HG03066 (cell line): ENCODE results near the gene HDAC4.

ENCODE experiments used
- ATAC-seq: cut with Tn5 transposase; IDR thresholded peaks from one replicate; pipeline ENCODE4 v1.9.1; 2021; ENCODE audit warnings: low read depth; ENCODE audit not compliant: unreplicated experiment

The HDAC4 gene

GRCh38 chr2:239106314-239106908 lies 294.4 kb downstream of the HDAC4 start:
- ATAC-seq: no peak

DNA sequence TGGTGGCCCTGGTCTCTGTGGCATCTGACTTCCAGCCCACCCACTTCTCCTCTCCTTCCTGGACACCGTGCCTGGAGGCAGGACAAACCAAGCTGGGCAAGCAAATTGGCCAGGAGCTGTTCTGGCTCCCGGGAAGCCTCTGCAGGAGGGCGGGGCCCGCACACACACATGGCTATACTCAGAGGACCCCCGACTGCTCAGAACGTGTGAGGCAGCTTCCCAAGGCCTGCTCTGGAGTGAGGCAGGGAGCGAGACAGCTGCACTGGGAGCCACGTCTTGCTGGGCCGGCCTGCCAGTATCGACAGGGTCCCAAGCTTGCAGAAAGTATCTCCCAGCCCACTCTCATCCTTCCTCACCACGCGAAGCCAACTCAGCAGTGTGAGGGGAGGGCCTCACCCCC lies 295.6 kb downstream of the HDAC4 start:
- no peak for ATAC-seq

DNA sequence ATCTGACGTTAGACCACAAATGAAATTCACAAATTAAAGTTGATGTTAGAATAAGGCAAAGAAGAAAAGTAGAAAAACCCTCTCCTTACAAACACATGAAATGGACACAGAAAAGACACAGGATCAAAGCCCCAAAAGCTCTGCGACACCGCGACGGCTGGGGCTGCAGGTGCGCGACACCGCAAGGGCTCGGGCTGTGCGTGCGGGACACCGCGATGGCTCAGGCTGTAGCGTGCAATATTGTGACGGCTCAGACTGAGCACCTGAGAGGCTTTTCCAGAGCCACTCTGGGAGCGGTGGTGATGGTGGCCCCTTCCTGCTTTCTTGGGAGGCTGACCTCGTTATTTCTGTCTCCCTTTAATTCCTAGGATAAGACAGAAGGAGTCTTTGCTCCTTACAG lies 296.0 kb downstream of the HDAC4 start:
- ATAC-seq: no peak

DNA sequence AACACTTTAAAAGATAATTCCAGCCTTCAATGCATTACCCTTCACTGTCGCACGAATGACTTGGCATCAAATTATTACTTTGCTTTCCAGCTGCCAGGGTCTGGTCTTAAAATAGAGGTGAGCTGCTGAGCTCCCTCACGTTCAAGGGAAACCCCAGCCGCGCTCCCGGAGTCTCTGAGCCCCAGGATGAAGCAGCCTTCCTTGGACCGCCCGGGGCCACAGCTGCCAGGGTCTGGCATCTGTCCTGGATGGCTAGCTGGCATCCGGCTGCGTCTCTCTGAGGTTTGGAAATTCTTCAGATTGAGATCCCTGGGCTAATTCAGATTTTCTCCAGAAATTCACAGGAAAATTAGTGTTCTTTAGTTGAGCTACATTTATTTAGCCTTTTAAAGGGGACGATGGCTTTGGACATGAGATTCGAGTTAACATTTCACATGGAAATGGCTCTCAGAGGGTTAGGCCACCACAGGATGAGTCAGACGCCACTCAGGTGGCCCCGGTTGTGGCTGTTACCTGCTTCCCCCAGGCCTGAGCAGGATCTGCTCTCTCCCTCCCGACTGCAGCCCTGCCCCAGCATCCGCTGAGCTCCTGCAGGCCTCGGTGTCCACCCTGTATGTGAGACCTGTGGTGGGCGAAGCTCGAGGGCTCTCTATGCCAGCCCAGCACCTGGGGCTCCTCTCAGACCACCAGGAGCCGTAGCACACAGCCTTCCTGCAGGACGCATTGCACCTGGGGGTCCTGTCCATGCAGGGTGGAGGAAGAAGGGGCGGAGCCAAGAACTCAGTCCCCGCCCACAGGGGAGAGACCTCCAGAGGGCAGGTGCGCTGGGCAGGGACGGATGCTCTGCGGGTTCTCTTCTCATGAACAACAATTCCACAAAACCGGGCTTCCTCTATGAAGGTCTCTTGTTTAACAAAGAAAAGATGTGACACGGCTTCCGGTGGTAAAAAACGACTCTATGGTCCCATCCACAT lies 297.4 kb downstream of the HDAC4 start:
- no peak for ATAC-seq

DNA sequence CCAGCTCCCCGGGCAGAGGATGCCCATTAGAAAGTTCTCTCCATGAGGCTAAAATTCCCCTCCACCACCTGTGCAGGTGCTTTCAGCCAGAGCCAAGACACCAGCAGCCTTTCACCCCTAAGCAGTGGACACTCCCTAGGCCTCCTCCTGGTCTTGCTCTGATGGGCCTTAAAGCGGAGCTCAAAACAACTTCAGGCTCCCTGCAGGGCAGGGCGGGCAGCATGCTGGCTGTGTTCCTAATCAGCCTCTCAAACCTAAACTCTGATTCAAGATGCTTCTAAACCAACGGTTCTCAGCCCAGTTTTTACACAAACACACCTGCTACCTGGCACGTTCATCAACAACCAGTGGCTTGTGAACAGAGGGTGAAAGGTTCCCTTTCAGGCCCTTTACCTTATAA lies 298.6 kb downstream of the HDAC4 start:
- no peak for ATAC-seq

- no peak for ATAC-seq
Observed at GRCh38 chr2:239101807-239102206, 299.0 kb downstream of the HDAC4 start.

GRCh38 chr2:239101071-239101470 lies 299.7 kb downstream of the HDAC4 start:
- no peak for ATAC-seq

GRCh38 chr2:239099474-239099873 lies 301.3 kb downstream of the HDAC4 start:
- no peak for ATAC-seq

GRCh38 chr2:239098288-239098970 lies 302.4 kb downstream of the HDAC4 start:
- ATAC-seq: no peak

DNA sequence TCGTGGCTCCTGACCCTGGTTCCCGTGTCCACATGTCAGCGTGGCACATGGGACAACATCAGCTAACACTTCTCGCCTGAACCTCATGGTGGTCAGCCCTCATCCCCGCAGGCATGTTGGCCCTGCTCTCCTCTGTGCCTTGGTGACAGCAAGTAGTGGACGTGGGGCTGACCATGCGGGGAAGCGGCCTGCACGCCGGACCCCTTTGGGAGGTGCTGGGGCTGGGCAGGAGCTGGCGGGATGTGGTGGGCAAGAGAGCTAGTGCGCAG lies 303.5 kb downstream of the HDAC4 start:
- no peak for ATAC-seq

DNA sequence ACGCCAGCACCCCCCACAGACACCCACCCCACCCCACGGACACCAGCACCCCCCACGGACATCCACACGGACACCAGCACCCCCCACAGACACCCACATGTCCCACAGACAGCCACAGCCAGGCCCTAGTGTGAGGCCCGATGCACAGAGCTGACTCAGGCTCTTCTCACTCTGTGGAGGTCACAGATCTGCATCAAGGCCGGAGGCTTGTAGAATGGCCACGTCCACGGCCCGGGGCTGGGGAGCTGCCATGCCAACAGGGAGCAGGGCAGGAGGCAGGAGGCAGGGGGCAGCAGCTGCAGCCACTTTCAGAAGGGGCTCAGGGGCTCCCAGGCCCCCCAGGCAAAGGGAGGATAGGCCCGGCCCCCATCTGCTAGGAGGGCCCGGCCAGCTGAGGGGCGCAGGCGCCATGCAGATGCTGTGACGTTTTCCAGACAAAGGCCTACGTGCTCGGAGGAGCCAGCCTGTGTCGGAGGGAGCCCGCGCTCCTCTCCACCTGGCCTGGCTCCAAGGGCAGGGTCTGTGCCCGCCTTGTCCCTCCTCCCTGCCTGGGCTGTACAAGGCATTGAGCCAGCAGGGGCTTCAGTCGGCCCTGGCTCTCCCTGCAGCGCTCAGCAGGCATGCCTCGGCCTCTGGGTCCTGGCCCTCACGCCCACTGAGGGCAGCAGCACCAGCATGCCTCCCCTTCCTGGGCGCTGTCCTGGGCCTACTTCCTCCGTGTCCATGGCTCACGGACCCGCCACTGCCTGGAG lies 304.0 kb downstream of the HDAC4 start:
- ATAC-seq: no peak

DNA sequence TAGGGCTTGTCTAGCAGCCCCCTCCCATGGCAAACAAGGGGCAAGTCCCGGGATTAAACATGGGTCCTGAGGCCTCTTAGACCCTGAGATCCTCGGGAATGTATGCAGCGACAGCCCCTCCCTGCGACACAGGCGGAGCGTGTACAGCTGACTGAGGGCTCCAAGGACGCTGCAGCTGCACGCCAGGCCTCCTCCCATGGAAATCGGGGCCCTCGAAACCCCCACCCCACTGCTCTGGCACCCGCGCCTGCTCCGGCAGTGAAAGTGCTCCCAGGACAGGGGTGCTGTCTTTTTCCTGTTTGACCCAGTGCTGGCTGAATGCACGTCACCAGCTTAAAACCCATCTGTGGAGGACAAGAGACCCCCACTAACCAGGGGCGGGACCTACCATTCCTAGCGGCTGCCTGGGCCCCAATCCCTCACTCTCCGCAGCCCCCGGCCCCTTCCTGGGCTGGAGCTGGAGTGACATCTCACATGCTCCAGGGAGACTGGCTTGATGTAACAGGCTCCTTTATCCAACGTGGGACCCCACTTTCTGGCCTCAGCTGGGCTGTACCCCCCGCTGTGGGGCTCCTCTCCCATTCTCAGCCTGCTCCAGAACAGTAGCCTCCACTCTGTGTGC lies 305.2 kb downstream of the HDAC4 start:
- ATAC-seq: no peak

GRCh38 chr2:239094867-239095266 lies 306.0 kb downstream of the HDAC4 start:
- ATAC-seq: no peak

DNA sequence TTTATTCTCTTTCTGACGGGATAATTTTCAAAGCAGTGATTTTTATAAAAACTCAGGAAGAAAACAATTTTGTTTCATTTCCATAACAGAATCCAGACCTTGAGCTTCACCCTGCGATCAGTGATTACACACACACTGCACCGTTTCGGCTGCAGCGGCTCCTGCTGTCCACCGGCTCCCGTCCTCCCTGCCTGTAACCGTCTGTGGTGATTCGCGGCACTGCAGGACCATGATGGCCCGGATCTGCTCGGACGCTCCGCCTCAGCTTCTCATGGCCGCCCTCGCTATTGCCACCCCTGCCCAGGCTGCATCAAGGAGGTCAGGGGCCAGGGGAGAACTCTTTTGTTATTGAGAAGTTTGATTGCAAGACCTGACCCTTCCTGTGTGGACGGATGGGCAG lies 306.9 kb downstream of the HDAC4 start:
- ATAC-seq: no peak

- ATAC-seq: no peak
Observed at GRCh38 chr2:239093542-239093941, 307.3 kb downstream of the HDAC4 start.

- no peak for ATAC-seq
Observed at GRCh38 chr2:239092571-239093294, 308.1 kb downstream of the HDAC4 start.

DNA sequence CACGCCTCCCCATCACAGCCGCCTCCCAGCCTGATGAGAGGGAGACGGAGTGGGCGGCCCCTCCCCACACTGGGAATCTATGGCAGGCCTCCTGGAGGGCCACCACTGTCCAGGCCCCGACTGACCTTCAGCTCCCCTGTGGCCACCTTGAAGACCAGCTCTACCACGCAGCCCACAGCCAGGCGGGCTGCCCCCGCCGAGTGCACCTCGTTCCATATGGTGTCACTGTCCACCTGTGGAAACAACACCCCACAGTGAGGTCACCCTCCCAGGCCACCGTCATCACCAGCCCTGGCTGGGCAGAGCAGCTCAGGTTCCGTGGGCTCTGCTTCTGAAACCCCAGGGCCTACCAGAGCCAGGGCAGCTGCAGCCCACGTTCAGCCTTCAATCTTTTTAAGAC lies 310.9 kb downstream of the HDAC4 start:
- no peak for ATAC-seq

DNA sequence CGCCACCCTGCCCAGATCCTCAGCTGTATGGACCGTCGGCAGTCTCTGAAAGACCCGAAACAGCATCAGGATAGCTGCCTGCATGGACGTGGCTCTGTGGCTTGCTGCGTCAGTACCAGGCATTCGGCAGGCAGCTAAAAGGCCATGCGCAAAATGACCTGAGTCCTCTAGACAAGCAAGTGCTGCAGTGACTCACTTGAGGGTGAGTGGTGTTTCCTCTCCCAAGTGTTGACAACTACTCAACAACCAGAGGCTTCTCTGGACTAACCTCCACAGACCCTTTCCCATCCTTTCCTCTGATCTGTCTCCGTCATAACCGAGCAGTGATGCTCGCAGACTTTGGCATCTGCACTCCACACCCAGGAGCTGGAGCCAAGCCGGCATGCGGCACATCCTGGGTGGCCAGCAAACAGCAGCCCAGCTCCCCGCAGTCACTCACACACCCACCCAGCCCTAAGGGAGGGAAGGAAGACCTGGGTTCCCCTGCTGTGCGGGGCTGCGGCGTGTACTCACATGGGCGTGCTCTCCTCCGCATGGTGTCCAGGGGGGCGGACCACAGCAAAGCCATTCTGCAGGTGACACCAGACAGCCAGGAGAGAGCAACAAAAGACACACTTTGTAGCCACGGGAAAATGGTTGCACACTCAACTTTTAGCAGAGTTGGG lies 313.6 kb downstream of the HDAC4 start:
- ATAC-seq: no peak

DNA sequence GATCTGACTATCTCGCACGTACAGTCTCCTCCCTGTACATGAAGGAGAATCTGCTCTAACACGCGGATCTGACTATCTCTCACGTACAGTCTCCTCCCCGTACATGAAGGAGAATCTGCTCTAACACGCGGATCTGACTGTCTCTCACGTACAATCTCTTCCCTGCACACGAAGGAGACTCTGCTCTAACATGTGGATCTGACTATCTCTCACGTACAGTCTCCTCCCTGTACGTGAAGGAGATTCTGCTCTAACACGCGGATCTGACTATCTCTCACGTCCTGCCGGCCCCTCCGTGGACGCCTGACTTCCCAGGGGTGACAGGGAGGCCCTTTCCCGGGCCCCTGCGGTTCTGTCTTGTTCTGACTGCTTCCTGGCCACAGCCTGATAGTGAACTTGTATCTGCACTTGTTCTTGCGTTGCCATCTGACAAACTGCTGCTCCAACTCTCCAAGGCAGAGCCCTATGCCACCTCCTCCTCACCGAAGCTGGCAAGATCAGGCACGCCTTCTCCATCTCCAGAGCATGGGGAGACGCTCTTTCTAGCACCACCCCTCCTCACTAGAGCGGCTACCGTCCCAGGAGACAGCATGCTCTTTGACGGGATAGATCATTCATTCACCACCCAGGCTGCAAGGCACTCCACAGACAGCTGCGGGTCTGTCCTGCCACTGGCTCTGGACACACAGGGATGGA lies 314.3 kb downstream of the HDAC4 start:
- ATAC-seq: no peak
